CD14-positive monocyte (primary cell): Measurements from ENCODE around the gene EFHB. TPM values are rescaled to one million over a fixed set of nuclear protein-coding genes. Genes with fewer than 3 reads are reported as not detected.

Experiments used
- DNase-seq, 3 donors: peaks; one replicate each; pipeline ENCODE4 v3.0.0-alpha.2; 2011 to 2022
- H2AFZ ChIP-seq: 2 replicates; pipeline ENCODE4 v1.6.0; 2012; ENCODE audit warnings: mild to moderate bottlenecking, low read depth, low read length, inconsistent platforms; ENCODE audit not compliant: insufficient read depth, poor library complexity, severe bottlenecking
- H3K27ac ChIP-seq, 2 donors: 1 replicate in 1 of 2; 2 replicates in 1 of 2; pipeline ENCODE4 v1.5.1; 2012 to 2013; ENCODE audit warnings: low read length in 2 of 2, control low read depth in 1 of 2, inconsistent platforms in 1 of 2, low read depth in 1 of 2, mild to moderate bottlenecking in 1 of 2
- H3K27me3 ChIP-seq, 2 donors: one replicate each; pipeline versions ENCODE4 v1.6.0 to v1.6.1; 2011 to 2013; ENCODE audit warnings: low read length in 2 of 2; ENCODE audit not compliant: control insufficient read depth in 2 of 2, insufficient read depth in 2 of 2
- H3K36me3 ChIP-seq, 2 donors: replicated peaks in 1 of 2; 1 replicate in 1 of 2; 2 replicates in 1 of 2; pipeline versions ENCODE4 v1.5.1 to v1.6.1; 2012 to 2013; ENCODE audit warnings: low read length in 2 of 2, control low read depth in 1 of 2, inconsistent platforms in 1 of 2, mild to moderate bottlenecking in 1 of 2; ENCODE audit not compliant: insufficient read depth in 2 of 2, control insufficient read depth in 1 of 2
- H3K4me1 ChIP-seq, 2 donors: 1 replicate in 1 of 2; 2 replicates in 1 of 2; pipeline versions ENCODE4 v1.5.1 to v1.6.1; 2012 to 2013; ENCODE audit warnings: low read length in 2 of 2, control low read depth in 1 of 2, inconsistent platforms in 1 of 2, mild to moderate bottlenecking in 1 of 2, moderate library complexity in 1 of 2; ENCODE audit not compliant: insufficient read depth in 2 of 2, control insufficient read depth in 1 of 2
- H3K4me2 ChIP-seq: replicated peaks from 2 replicates; pipeline ENCODE3; 2012; ENCODE audit warnings: low read length, moderate library complexity, mild to moderate bottlenecking; ENCODE audit not compliant: poor library complexity, severe bottlenecking; ENCODE audit errors: extremely low read depth
- H3K4me3 ChIP-seq, 3 experiments: fragments of 200-600 bp in 1 of 3; sonication (generic) in 1 of 3; replicated peaks in 1 of 3; 1 replicate in 2 of 3; 2 replicates in 1 of 3; pipeline ENCODE4 v1.5.1; 2011 to 2013; ENCODE audit warnings: low read length in 3 of 3, mild to moderate bottlenecking in 3 of 3, control low read depth in 2 of 3, low read depth in 2 of 3, inconsistent platforms in 1 of 3, moderate library complexity in 1 of 3
- H3K79me2 ChIP-seq: 2 replicates; pipeline ENCODE4 v1.6.0; 2012; ENCODE audit warnings: mild to moderate bottlenecking, control low read depth, inconsistent platforms, low read length, moderate library complexity; ENCODE audit not compliant: insufficient read depth
- H3K9ac ChIP-seq: 2 replicates; pipeline ENCODE4 v1.6.0; 2017; ENCODE audit warnings: low read length, mild to moderate bottlenecking; ENCODE audit not compliant: insufficient read depth, poor library complexity, severe bottlenecking
- H3K9me3 ChIP-seq, 2 donors: replicated peaks in 1 of 2; 1 replicate in 1 of 2; 2 replicates in 1 of 2; pipeline versions ENCODE4 v1.5.1 to v1.6.1; 2012 to 2013; ENCODE audit warnings: low read length in 2 of 2, control low read depth in 1 of 2; ENCODE audit not compliant: control insufficient read depth in 1 of 2, insufficient read depth in 1 of 2
- H4K20me1 ChIP-seq: 2 replicates; pipeline ENCODE4 v1.6.0; 2012; ENCODE audit warnings: mild to moderate bottlenecking, low read length, control low read depth, moderate library complexity; ENCODE audit not compliant: insufficient read depth
- H3K27ac Mint-ChIP-seq, 7 donors: one replicate each; pipeline ENCODE4 v1.8.0; 2020; ENCODE audit warnings: mild to moderate bottlenecking in 7 of 7, mixed read lengths in 7 of 7, moderate library complexity in 6 of 7, inconsistent platforms in 2 of 7
- H3K27me3 Mint-ChIP-seq, 3 donors: one replicate each; pipeline ENCODE4 v1.8.0; 2021 to 2022; ENCODE audit warnings: low read depth in 3 of 3, mild to moderate bottlenecking in 3 of 3, mixed read lengths in 3 of 3, moderate library complexity in 3 of 3, inconsistent platforms in 1 of 3
- H3K36me3 Mint-ChIP-seq, 2 donors: one replicate each; pipeline ENCODE4 v1.8.0; 2020; ENCODE audit warnings: mixed read lengths in 2 of 2, inconsistent platforms in 1 of 2, mild to moderate bottlenecking in 1 of 2
- H3K4me1 Mint-ChIP-seq: one replicate; pipeline ENCODE4 v1.8.0; 2020; ENCODE audit warnings: mild to moderate bottlenecking, mixed read lengths
- H3K4me3 Mint-ChIP-seq, 2 donors: one replicate each; pipeline ENCODE4 v1.8.0; 2020; ENCODE audit warnings: mild to moderate bottlenecking in 2 of 2, mixed read lengths in 2 of 2, moderate library complexity in 1 of 2
- H3K9me3 Mint-ChIP-seq, 7 donors: one replicate each; pipeline ENCODE4 v1.8.0; 2020 to 2022; ENCODE audit warnings: mixed read lengths in 7 of 7, mild to moderate bottlenecking in 6 of 7, moderate library complexity in 6 of 7, inconsistent platforms in 2 of 7
- WGBS: methylation state at CpG from one replicate; pipeline ENCODE4 v1.1.5; 2013; ENCODE audit warnings: missing lambda C conversion rate; ENCODE audit not compliant: insufficient coverage; 5-methylcytosine and 5-hydroxymethylcytosine counted together
- intact Hi-C, 2 donors: fragments of 100-400 bp; cut with micrococcal nuclease; formaldehyde crosslinking; loops; one replicate each; pipeline versions ENCODE4 v1.15.0 to v1.15.1; 2023
- polyA plus RNA-seq, 3 donors: library from polyadenylated mRNA; depleted of rRNA in 1 of 3; unstranded in 2 of 3; stranded (reverse) in 1 of 3; fragments of 300-500 nt in 2 of 3; fragments of >200 nt in 1 of 3; fragmentation: Illumina TruSeq in 2 of 3; gene quantifications; 1 replicate in 2 of 3; 2 replicates in 1 of 3; pipeline ENCODE4 v1.2.3, GENCODE V29; 2012 to 2021
- TF ChIP-seq, protein P1 (sequence below): fragments of 200-600 bp; IDR thresholded peaks from one replicate; pipeline ENCODE4 v1.8.0; 2022; ENCODE audit warnings: antibody characterized with exemption, mild to moderate bottlenecking

EFHB gene
- polyA plus RNA-seq, 3 donors, result 0.16 to 0.80 (median 0.73) TPM

GRCh38 chr3:19948226-19948591 is 14.2 kb upstream of the EFHB start:
- peaks cover 0 to 2% (median 0%) of the 10 kb centered on the region in 7 donors for H3K9me3 Mint-ChIP-seq
- TF ChIP-seq, protein P1, sequence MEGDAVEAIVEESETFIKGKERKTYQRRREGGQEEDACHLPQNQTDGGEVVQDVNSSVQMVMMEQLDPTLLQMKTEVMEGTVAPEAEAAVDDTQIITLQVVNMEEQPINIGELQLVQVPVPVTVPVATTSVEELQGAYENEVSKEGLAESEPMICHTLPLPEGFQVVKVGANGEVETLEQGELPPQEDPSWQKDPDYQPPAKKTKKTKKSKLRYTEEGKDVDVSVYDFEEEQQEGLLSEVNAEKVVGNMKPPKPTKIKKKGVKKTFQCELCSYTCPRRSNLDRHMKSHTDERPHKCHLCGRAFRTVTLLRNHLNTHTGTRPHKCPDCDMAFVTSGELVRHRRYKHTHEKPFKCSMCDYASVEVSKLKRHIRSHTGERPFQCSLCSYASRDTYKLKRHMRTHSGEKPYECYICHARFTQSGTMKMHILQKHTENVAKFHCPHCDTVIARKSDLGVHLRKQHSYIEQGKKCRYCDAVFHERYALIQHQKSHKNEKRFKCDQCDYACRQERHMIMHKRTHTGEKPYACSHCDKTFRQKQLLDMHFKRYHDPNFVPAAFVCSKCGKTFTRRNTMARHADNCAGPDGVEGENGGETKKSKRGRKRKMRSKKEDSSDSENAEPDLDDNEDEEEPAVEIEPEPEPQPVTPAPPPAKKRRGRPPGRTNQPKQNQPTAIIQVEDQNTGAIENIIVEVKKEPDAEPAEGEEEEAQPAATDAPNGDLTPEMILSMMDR, result no peak

DNA sequence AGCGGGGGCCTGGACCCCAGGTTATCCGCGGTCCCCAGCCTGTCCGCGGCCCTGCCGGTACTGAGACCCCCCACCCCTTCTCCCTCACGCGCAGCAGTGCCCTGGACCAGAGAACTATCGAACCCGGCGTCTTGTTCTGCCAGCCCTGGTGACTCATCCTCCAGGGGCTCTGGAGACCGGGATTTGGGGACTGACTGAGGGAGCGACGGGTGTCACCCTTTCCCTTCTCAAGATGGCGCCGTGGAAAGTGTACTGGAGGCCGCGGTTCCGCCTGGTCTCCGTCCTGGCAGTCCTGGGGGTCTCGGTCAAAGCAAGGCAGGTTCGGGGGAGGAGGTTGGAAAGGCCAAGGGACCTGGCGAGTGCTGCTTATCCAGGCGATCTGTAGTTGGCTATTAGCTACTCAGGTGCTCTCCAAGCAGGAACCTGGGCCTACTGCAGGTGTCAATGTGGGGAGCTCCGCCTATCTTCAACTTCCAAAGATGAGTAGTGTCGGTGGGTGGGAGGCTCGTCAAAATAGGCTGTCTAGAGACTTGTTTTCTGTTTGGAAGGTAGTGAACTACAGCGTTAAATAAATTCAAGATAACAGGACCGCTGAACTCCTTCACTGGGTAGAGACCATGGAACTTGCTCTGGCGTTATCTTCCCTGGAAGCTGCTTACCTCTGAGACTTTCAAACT is 13.7 kb upstream of the EFHB start:
- intact Hi-C loops, result loop anchor here (2.0 to 5.0 kb wide), 2 partner anchors 95 to 239 kb away; partner anchors contain the start of genes KAT2B (in 2 of the 2) and SGO1 (in 2 of the 2)
- Histone ChIP-seq H3K9me3 (no peaks in the 10 kb centered on the region), H3K4me1 (peaks cover 20 to 32% of the 10 kb centered on the region in 2 donors), H3K4me3 (peak overlapping the region; percentile 75 to 96 (median 95)), H3K9ac (peak overlapping the region; percentile 98), H3K36me3 (peaks cover 21 to 24% of the 10 kb centered on the region in 2 donors), H4K20me1 (peaks cover 49% of the 10 kb centered on the region), H3K4me2 (peak overlapping the region; percentile 89), H3K79me2 (peaks cover 54% of the 10 kb centered on the region), H3K27ac (peak overlapping the region; percentile 98 to 99), H2AFZ (peak overlapping the region; percentile 92), H3K27me3 (no peaks in the 10 kb centered on the region)
- Mint-ChIP-seq H3K4me3 (peak overlapping the region; percentile 98), H3K36me3 (peaks cover 13 to 18% of the 10 kb centered on the region in 2 donors), H3K27me3 (no peaks in the 10 kb centered on the region), H3K27ac (peak overlapping the region; percentile 97 to 99 (median 98)), H3K9me3 (peaks cover 0 to 2% (median 0%) of the 10 kb centered on the region in 7 donors), H3K4me1 (peaks cover 38% of the 10 kb centered on the region)
- peak; percentile 37 to 81 (median 58) for DNase-seq
- TF ChIP-seq, protein P1, result no peak
- WGBS, result under 1% methylated on average over 28 of the region's 30 CpGs

More at GRCh38 chr3:19948226-19948591, 14.2 kb upstream of the EFHB start:
- WGBS, result no CpG with 5 or more reads among the region's 2 CpGs
- peaks cover 25 to 30% of the 10 kb centered on the region in 2 donors for H3K36me3 ChIP-seq
- peak overlapping the region; percentile 89 for H3K4me2 ChIP-seq
- intact Hi-C loops, result loop anchor here (5.0 kb wide), 1 partner anchor 94 kb away; the partner anchor contains the start of gene KAT2B (in 2 of the 2)
- H3K9me3 ChIP-seq, result no peaks in the 10 kb centered on the region
- Mint-ChIP-seq H3K36me3 (peaks cover 13 to 23% of the 10 kb centered on the region in 2 donors), H3K27ac (peak overlapping the region; percentile 97 to 99 (median 98)), H3K4me1 (peaks cover 38% of the 10 kb centered on the region), H3K27me3 (no peaks in the 10 kb centered on the region), H3K4me3 (peak overlapping the region; percentile 98)
- H3K4me3 ChIP-seq, result peak overlapping the region; percentile 75 to 96 (median 95)
- H3K4me1 ChIP-seq, result peaks cover 20 to 32% of the 10 kb centered on the region in 2 donors
- peaks cover 54% of the 10 kb centered on the region for H4K20me1 ChIP-seq
- DNase-seq, result no peak
- H3K27me3 ChIP-seq, result no peaks in the 10 kb centered on the region
- H3K27ac ChIP-seq, result peak overlapping the region in 1 of 2 donors; percentile 98
- peaks cover 59% of the 10 kb centered on the region for H3K79me2 ChIP-seq
- H2AFZ ChIP-seq, result peak overlapping the region; percentile 92
- H3K9ac ChIP-seq, result peak overlapping the region; percentile 98
